ENCODE results near the gene SH3PXD2B.
"Not testable (repeated sequence)": the region's sequence is repeated elsewhere in the genome, so short reads cannot be mapped to it uniquely, and the experiment has no call there.

SH3PXD2B gene

DNA sequence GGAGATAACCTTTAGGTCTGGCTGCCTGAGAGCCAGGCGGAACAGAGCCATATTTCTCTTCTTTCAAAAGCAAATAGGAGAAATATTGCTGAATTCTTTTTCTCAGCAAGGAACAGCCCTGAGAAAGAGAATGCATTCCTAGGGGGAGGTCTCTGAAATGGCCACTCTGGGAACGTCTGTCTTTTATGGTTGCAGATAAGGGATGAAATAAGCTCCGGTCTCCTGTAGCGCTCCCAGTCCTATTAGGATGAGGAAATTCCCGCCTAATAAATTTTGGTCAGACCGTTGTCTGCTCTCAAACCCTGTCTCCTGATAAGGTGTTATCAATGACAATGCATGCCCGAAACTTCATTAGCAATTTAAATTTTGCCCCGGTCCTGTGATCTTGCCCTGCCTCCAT lies 57.3 kb downstream of the SH3PXD2B start:
- not testable (repeated sequence) for DNase-seq

DNA sequence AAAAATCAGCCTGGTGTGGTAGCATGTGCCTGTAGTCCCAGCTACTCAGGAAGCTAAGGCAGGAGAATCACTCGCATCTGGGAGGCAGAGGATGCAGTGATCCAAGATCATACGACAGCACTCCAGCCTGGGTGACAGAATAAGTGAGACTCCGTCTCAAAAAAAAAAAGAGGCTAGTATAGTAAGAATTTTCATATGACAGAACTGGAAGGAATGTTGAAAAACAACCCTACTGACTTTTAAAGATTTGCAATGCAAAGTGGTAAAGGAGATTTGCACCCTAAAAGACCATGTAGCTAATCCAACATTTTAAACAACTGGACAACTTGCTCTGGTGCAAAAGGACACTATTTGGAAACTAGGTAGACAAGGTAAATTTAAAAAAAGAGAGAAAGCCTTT lies 58.1 kb downstream of the SH3PXD2B start:
- DNase-seq: no peak

DNA sequence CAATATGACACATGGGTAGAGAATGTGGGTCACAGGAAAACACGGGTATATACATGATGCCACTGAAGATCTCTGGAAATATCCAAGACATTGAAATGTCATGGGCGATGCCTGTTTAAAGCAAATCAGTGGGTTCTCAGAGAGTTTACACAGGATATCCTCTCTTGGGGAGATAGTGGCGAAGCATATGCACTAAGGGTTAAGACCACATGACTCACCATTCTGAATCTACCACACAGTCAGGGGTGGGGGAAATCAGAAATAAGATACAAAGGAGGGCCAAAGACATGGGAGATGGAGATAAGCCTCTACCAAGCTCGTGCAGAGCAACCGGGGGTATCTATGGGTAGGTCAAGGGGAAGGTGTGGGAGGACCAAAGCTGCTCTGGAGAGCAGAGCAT lies 58.8 kb downstream of the SH3PXD2B start:
- DNase-seq: no peak

DNA sequence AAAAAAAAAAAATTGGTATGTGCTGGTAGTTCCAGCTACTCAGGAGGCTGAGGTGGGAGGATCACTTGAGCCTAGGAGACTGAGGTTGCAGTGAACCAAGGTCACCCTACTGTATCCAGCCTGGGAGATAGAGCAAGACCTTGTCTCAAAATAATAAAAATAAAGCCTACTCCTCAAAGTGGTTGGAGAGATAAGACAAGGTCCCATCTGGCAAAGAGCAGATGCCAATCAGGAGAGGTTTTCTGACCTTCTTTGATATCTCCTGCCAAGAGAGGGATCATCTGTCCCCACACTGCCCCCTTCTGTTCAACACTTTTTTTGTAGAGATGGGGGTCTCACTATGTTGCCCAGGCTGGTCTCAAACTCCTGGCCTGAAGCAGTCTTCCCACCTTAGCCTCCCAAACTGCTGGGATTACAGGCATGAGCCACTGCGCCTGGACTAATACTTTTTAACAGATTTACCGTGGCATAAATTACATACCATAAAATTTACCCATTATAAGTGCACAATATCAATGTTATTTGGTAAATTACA lies 64.7 kb downstream of the SH3PXD2B start:
- no peak for DNase-seq

DNA sequence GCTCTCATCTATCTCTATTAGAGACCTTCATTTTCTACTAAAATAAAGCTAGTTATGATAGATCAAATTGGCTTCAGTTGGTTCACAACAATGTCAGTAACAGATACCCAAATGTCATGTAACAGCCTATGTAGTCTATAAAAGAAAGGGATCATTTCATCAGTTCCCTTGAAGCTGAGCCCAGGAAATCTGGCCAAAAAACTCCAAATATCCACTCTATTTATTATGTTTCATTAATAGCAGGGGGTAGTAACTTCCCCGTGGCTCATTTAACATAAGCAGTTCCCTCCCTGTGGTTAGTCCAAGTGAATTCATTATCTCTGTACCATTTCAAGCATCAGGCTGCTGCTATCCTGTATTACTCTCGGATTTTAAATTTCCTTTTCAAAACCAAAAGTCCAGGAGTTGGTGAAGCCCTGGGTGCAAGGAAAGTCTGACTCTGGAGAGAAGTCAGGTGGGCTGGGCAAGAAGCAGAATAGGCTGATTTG lies 66.0 kb downstream of the SH3PXD2B start:
- DNase-seq: no peak

DNA sequence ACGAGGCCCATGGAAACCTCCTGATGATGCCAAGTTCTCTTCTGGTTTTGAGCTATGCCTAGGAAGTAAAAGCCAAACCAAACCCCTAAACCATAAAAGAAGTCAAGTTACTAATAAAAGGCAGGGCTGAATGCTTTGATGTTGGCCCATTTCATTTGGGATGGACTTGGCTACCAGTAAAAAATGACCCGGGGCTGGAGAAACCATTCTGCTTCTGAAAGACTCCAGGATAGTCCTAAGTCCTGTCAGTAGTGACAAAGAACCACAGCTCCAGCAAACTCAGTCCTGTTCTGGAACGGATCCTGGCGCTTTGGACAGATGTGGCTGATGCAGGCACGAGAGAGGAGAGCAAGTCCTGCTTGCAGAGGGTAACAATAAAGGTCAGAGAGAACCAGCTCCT lies 68.6 kb downstream of the SH3PXD2B start:
- DNase-seq: no peak

DNA sequence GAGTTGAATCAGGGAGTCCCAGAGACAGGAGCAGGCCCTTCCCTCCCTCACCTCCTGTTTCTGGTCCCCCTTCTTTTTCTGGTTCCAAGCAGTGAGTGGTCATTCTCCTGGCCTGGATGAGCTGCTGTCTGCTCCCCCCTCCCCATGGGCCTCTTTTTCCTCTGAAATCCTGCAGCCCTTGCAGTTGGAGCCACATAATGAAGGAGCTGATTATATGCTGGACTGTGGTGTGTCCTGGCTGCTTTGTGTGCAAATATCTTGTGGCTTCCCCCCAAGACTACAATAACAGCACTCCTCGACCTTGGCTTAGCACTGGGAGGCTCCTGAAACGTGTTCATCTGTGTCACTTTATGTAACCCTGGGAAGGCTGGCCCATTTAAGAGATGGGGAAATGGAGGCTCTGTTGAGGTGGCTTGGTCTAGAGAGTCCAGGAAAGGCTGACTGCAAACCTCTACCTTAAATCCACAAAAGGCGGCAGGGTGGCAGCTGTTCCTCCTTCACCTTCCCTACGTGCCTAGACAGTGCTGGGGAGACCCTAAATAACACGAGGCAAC lies 69.2 kb downstream of the SH3PXD2B start:
- DNase-seq: no peak

DNA sequence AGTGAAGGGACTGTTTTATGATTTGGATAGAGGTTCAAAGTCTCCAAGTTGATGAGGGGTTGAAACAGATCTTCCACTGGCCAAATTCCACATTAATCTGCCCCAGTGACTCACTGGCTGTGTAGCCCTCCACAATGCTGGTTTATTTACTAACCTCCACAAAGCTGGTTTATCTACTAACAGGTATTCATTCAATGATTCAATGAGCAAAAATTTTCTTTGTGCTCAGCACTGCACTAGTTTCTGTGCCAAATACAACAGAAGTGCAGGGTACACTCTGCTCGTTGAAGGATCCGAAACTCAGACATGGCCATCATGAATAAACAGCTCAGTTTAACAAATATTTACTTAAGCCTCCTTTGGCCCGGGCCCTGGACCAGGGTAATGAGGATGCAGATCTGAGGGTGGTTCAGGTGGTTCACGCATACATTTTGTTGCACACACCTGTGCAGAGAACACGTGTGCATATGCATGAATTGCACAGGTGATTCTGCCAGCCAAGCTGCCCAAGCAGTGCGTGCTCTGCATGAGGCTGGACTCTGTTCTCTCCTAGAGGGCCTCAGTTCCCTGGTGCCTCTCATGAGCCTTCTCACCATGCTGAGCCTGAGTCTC lies 71.0 kb downstream of the SH3PXD2B start:
- DNase-seq: no peak

DNA sequence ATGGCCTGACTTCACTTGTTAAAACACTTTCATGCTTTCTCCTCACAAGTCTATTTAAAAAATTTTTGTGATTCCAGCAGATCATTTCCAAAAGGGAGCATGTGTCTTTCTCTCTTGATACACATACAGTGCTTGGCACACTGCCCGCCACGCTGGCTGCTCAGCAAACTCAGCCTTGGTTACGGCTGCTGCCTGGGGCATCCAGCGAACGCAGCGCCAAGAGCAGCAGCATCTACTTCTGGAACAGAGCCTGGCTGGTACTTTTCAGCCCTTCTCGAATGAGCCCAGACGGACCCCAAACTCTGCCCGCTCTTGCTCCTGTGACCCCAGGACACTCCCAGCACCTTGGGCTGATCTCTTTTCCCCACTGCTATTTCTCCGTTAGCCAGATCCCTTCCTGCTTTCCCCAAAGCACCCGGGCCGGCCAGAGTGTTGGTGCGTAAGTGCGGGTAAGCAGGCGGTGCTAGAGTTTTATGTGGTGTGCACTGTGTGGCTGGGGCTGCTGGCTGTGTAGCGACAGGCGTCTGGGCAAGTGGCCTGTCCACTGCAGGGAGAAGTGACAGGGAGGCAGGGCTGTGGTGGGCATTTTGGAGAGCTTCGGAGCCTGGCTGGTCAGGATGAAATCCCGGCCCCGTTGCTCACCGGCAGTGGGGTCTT lies 73.2 kb downstream of the SH3PXD2B start:
- no peak for DNase-seq

DNA sequence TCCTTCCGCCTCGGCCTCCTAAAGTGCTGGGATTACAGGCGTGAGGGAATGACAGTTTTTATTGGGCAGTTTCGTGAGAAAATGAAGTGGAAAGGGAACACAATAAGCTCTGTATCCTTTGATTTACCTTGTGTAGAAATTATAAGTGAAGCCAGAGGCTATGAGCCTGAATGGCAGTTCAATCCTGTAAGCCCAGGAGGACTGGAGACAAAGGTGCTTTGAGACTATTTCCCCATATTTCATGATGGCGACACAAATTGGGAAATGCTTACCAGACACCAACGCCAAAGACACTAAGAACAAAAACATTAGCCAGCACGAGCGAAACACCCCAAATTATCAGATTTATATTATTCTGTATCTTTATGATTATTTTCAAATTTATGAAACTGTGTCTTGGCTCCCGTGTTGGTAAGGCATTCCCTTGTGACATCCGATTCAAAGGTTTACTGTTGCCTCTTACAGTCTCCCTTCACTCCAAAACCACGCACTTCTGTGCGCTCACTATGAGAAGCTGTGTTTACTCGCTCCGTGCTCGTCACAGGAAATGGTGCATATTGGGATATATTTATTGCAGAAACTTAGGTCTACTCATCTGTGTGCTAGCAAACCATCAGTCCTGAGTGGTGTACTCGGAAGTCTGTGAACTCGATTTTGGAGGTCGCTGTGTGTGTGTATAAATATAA lies 73.9 kb downstream of the SH3PXD2B start:
- no peak for DNase-seq

DNA sequence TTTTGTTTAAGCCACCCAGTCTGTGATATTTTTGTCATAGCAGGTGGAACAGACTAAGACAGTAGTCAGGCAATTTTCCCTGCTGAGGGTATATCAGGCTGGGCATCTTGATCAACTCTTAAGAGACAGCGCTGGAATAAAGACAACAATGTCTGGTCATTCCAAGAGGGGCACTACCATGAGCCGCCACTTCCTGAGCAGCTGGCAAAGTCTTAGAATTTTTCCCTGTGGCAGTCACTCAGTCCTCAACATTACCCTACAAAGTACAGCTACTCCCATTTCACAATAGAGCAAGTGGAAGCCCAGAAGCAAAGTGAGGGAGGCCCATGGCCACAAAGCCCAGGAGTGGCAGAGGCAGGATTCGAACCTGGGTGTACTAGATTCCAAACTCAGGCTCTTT lies 74.8 kb downstream of the SH3PXD2B start:
- no peak for DNase-seq

DNA sequence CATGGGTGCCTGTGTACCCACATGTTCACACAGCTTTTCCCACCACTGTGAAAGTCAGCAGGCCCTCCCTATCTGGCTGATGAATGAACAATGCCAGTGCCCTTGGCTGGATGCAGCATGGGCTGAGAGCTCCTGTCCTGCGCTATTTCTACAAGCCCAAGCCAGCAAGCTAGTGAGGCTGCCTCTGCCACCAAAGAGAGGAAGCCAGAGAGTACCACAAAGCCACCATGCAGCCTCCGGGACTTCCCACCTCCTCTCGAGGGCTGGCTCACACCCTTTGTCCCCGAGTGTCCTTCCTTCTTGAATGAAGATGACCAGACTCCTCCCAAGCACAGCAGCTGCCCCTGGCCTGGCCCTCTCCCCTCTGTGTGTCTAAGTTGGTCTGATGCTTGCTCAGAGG lies 76.5 kb downstream of the SH3PXD2B start:
- DNase-seq: no peak

DNA sequence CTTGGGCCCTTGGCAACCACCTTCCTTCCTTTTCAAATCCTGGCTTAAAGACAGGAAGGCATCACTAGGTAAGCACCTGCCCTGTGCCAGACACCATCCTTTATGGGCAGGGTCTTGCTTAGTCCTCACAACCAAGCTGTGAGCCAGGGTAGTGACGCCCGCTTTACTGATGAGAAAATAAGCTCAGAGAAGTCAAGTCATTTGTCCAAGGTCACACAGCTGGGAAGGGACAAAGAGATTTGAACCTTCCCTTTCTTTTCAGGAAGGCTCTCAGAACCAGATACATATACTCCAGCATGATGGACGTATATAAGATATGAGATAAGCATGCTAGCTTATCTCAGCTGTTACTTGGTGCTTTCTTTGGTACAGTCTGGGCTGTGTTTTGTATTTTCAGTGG lies 76.9 kb downstream of the SH3PXD2B start:
- no peak for DNase-seq

DNA sequence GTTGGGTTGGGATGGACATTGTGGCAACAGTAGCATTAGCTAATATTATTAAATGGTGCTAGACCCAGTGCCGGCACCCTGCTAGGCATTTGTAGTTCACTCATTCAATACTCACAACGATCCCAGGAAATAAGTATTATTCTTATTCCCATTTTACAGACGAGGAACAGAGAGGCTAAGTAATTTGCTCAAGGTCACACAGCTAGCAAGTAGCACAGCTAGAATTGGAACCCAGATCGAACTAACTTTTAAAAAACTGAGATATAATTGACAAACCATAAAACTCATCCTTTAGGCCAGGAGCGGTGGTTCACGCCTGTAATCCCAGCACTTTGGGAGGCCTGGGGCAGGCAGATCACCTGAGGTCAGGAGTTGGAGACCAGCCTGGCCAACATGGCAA lies 79.5 kb downstream of the SH3PXD2B start:
- DNase-seq: no peak

DNA sequence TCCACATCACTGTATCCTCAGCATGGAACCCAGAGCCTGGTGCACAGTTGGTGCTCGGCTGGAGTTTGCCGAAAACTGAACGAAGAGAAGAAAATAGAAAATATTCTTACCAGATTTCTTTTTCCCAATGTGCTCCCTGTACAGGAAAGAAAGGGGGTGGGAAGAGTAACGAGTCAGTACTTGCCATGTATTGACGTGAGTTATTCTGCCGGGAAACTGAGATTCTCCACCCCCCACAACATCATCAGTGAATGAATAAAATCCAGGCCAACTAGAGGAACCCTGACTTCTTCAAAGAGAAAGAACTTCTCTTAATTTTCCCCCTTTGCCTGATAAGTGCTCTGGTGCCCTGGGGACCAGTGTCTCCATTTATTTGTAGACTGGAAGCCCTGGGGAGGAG lies 80.6 kb downstream of the SH3PXD2B start:
- no peak for DNase-seq

DNA sequence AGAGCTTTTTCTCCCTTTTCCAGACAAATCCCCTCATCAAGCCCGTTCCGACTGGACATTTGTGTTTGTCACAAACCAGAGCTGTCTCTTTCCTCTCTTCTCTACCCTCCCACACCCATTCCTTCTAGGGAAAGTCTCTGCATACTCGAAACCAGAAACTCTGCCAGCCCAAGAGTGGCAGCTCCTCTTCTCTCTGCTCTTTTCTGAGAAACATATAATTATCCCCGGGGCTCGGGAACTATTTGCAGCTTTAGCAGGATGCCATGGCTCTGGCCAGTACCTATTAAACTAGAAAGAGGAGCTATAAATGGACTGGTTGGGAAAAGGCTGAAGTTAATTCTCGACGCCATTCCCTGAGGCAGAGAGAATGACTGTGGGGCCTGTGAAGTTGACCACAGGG lies 82.6 kb downstream of the SH3PXD2B start:
- DNase-seq: no peak

DNA sequence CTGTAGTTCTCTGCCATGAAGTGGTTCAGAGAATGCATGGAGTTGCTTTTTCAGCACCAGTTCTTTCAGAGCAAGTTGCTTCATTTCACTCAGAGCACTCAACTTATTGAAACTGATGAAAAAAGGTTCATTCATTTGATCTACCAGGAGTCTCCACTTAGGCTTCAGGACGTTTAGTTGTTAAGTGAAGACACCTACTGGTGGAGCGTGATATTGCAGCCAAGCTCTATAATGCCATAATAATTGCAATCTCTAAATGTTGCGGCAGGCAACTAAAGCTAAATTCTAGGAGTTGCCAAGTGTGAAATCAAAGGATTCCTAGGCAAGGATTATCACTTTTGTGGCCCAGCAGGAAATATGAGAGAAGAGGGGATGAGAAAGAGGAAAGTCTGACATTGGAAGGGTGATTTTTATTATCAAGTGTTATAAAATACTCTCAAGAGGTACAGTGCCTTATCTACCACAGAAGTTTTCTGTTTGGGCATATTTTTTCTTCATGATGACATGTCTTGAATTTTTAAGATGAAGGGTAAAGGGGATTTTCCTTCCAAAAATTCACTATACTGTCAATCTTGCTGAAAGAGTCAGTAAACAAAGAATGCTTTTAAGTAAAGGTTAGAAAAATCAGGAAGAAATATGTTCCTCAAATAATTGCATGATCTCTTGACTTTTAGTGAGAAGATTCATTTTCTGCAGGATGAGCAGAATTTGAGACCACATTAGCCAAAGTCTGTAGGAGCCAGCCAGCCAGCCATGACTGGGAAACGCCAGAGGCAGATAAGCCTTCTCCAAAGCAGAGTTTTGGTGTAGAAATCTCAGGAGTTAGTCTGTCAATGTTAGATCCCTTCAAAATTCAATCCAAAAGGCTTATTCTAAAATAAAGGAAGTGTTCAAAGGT lies 83.4 kb downstream of the SH3PXD2B start:
- no peak for DNase-seq

DNA sequence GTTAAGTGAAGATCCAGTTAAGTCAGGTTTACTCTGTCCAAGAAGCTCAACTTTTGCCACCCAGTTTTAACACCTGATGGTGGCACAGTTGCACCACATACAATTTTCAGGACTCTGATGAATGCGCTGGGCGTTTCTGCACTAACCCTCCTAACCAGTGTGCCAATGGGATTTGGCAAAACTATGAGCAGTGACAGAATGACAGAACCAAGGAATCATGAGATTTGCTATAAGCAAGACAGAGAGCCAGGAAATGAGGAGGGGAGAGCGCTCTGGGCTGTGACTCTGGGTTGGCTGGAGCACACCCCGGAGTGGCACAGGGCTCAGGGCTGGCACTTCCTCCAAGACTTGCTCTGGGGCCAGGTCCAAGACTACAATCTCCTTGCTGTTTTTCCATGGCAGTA lies 84.1 kb downstream of the SH3PXD2B start:
- no peak for DNase-seq

DNA sequence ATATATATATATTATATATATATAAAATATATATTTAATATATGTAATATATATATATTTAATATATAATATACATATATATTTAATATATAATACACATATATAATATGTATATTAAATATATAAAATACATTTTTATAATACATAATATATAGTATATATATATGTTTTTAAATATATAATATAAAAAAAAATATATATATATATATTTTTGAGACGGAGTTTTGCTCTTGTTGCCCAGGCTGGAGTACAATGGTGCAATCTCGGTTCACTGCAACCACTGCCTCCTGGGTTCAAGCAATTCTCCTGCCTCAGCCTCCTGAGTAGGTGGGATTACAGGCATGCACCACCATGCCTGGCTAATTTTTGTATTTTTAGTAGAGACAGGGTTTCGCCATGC lies 85.6 kb downstream of the SH3PXD2B start:
- not testable (repeated sequence) for DNase-seq

DNA sequence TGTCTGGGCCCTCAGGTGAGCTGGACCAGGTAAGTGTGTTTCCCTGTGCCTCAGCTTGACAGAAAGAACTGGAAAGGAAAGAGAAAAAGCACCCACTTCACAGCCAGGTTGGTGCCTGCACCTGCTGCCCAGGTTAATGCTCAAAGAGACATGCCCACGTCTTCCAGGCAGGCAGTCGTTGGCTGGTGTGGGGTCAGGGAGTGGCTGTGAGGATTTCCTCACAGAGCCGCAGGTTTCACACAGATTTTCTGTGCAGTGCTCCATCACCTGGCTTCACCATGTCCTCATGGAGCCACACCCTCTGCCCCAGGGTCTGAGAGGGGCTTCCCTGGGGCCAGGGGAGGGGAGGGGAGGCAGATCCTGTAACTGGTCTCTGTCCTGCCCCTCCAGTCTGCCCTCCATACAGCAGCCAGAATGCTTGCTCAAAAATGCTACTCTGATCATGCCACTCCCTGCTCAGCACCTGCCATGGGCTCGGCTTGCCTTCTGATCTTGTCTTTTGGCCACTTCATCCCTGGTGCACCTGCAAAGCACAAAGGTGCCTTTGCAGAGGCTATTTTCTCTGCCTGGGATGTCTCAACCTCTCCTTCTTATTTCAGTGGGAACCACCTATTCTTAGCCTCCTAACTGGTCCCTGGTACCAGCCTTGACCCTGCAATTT lies 88.2 kb downstream of the SH3PXD2B start:
- no peak for DNase-seq

DNA sequence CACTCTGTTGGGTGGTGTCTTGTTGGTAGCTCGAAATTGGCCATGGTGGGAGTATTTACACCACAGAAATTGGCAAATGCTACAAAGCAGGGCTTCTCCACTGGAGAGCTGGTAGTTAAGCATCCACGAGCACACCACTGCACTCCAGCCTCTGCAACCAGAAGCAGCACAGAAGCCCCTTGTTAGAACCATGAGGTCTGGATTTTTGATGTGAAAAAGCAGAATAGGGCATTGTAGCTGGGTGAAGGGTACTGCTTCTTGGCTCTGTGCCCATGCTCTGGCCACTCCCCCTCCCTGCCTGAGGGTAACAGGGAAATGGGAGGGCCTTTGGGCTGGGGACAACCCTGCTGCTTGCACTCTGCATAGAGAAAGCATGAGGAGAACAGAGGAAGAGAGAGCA lies 89.6 kb downstream of the SH3PXD2B start:
- DNase-seq: no peak

DNA sequence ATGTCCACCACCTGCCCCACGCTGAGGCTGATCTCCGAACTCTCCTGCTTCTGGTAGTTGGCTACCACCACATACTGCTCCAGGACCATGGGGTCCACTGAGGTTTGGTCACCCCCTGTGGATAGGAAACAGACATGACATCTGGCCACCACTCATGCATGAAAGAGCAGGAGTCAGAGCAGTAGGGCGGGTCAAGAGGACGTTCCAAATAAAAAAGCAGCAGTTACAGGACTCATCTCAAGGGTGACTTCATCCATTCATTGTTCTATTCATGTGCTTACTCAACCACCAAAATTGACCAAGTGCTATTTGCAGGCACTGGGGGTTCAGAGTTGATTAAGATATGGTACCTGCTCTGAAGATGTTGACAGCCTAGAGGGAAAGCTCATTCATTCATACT lies 91.6 kb downstream of the SH3PXD2B start:
- DNase-seq: no peak
